ENCODE results near the gene DNAH14.

GRCh38 chr1:224894915-224895314 lies 34.6 kb upstream of the DNAH14 start:
- no peak for TF ChIP-seq ZBTB4 (CRISPR knock-in tag; IDR thresholded peaks at IDR 0.05; ENCODE audit: borderline replicate concordance)
- TF ChIP-seq ZNF609 (CRISPR knock-in tag; IDR thresholded peaks at IDR 0.05; ENCODE audit: borderline replicate concordance) = no peak
- no peak for TF ChIP-seq ZBTB21 (CRISPR knock-in tag; IDR thresholded peaks at IDR 0.05)
